Ovary (tissue), 3 donors: ENCODE measurements around the gene SEMA5B.

Source experiments
- EP300 ChIP-seq: sonication (generic); formaldehyde crosslinking; IDR thresholded peaks from one replicate; pipeline ENCODE4 v1.6.1; 2017; ENCODE audit warnings: antibody characterized with exemption
- POLR2A ChIP-seq: fragments of 450-650 bp; IDR thresholded peaks from one replicate; pipeline ENCODE4 v1.6.1; 2017; ENCODE audit warnings: antibody characterized with exemption, mild to moderate bottlenecking, moderate library complexity
- TF ChIP-seq, protein P1 (sequence below), 3 donors: fragments of 450-650 bp in 2 of 3; fragments of 200-600 bp in 1 of 3; IDR thresholded peaks; one replicate each; pipeline versions ENCODE4 v1.5.1 to v1.8.0; 2016 to 2022; ENCODE audit warnings: antibody characterized with exemption in 3 of 3, mild to moderate bottlenecking in 1 of 3
- donor health status: DM: no; HTN: no; CAD: no.

GRCh38 chr3:123061856-123062255 is 34.3 kb upstream of the SEMA5B start:
- TF ChIP-seq EP300, result no peak
- TF ChIP-seq, protein P1, sequence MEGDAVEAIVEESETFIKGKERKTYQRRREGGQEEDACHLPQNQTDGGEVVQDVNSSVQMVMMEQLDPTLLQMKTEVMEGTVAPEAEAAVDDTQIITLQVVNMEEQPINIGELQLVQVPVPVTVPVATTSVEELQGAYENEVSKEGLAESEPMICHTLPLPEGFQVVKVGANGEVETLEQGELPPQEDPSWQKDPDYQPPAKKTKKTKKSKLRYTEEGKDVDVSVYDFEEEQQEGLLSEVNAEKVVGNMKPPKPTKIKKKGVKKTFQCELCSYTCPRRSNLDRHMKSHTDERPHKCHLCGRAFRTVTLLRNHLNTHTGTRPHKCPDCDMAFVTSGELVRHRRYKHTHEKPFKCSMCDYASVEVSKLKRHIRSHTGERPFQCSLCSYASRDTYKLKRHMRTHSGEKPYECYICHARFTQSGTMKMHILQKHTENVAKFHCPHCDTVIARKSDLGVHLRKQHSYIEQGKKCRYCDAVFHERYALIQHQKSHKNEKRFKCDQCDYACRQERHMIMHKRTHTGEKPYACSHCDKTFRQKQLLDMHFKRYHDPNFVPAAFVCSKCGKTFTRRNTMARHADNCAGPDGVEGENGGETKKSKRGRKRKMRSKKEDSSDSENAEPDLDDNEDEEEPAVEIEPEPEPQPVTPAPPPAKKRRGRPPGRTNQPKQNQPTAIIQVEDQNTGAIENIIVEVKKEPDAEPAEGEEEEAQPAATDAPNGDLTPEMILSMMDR (IDR thresholded peaks at IDR 0.05), result no peak
- TF ChIP-seq POLR2A, result no peak
